ENCODE data around the gene DEPP1. TPM values are rescaled to one million over a fixed set of nuclear protein-coding genes. Genes with fewer than 3 reads are reported as not detected.

The DEPP1 gene
- total and polyA plus RNA-seq, 4 donors: 10.7 to 79.3 (median 33.5) TPM

DNA sequence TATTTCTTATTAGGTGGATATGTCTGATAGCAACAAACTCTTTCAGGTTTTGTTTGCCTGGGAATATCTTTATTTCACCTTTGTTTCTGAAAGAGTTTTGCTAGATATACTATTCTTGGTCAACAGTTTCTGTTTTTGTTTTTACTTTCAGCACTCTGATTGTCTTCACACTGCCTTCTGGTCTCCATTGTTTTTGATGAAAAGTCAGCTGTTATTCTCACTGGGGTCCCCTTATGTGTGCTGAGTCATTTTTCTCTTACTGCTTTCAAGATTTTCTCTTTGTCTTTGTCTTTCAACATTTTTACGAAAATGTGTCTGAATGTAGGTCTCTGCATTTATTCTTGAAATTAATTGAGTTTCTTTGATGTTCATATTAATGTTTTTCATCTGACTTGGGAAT is 34.3 kb downstream of the DEPP1 start:
- WGBS: 53% methylated on average over 1 of the region's 1 CpG

DNA sequence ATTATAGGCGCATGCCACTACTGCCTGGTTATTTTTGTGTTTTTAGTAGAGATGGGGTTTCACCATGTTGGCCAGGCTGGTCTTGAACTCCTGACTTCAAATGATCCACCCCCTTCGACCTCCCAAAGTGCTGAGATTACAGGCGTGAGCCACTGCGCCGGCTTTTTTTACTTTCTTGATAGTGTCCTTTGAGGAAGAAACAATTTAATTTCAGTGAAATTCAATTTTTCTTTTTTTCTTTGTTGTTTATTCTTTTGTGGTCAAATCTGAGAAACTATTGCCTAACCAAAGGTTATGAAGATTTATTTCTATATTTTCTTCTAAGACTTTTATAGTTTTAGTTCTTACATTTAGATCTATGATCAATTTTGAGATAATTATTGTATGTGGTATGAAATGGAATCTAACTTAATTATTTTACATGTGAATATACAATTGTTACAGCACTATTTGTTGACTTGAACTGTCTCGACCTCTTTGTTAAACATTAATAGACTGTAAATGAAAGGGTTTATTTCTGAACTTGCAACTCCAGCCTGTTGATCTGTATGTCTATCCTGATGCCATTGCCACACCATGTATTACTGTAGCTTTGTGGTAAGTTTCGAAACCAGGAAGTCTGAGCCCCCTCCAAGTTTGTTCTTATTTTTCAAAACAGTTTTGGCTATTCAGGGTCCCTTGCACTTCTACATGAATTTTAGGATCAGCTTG is 38.8 kb downstream of the DEPP1 start:
- Histone ChIP-seq H3K9me3 (ENCODE audit: control insufficient read depth in 4 of 4, low read length in 3 of 4) (peaks cover 0 to 4% (median 0%) of the 10 kb centered on the region in 4 donors), H3K27ac (ENCODE audit: low read depth in 1 of 2, low read length in 2 of 2) (peak overlapping the region; percentile 75 to 84), H3K27me3 (ENCODE audit: control insufficient read depth in 4 of 4, insufficient read depth in 4 of 4, low read length in 3 of 4) (no peaks in the 10 kb centered on the region), H3K4me3 (ENCODE audit: low read depth in 1 of 3, low read length in 3 of 3) (no peak overlapping the region), H3K9ac (ENCODE audit: low read depth in 1 of 2, low read length in 2 of 2) (no peak overlapping the region), H3K36me3 (ENCODE audit: control insufficient read depth in 4 of 4, insufficient read depth in 3 of 4, low read depth in 1 of 4, low read length in 3 of 4) (no peaks in the 10 kb centered on the region), H3K4me1 (ENCODE audit: control insufficient read depth in 4 of 4, insufficient read depth in 4 of 4, low read length in 3 of 4) (peaks cover 1 to 6% (median 3%) of the 10 kb centered on the region in 4 donors)
- WGBS: 70% methylated on average over 7 of the region's 7 CpGs
- DNase-seq (ENCODE audit: low spot score): peak; percentile 16
- TF ChIP-seq GABPA (IDR thresholded peaks at IDR 0.05 in 1 of 2, conservative IDR thresholded peaks at IDR 0.05 in 1 of 2) (no peak), TAF1 (conservative IDR thresholded peaks at IDR 0.05) (no peak), SP1 (IDR thresholded peaks at IDR 0.05) (peak; percentile 71), REST (IDR thresholded peaks at IDR 0.05) (peak; percentile 30), ZBTB33 (IDR thresholded peaks at IDR 0.05) (no peak), RAD21 (IDR thresholded peaks at IDR 0.05) (peak in 1 of 2 donors; percentile 24), HNF4A (conservative IDR thresholded peaks at IDR 0.05) (peak; percentile 62 to 72), NR2F2 (IDR thresholded peaks at IDR 0.05) (peak; percentile 39), MAX (IDR thresholded peaks at IDR 0.05) (no peak), FOXA2 (IDR thresholded peaks at IDR 0.05) (peak; percentile 79)
- TF ChIP-seq, protein P1, sequence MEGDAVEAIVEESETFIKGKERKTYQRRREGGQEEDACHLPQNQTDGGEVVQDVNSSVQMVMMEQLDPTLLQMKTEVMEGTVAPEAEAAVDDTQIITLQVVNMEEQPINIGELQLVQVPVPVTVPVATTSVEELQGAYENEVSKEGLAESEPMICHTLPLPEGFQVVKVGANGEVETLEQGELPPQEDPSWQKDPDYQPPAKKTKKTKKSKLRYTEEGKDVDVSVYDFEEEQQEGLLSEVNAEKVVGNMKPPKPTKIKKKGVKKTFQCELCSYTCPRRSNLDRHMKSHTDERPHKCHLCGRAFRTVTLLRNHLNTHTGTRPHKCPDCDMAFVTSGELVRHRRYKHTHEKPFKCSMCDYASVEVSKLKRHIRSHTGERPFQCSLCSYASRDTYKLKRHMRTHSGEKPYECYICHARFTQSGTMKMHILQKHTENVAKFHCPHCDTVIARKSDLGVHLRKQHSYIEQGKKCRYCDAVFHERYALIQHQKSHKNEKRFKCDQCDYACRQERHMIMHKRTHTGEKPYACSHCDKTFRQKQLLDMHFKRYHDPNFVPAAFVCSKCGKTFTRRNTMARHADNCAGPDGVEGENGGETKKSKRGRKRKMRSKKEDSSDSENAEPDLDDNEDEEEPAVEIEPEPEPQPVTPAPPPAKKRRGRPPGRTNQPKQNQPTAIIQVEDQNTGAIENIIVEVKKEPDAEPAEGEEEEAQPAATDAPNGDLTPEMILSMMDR (IDR thresholded peaks at IDR 0.05; ENCODE audit: low read depth, low read length, missing input control): no peak

More for the DNA sequence above, 34.3 kb downstream of the DEPP1 start:
- peaks cover 0 to 4% (median 0%) of the 10 kb centered on the region in 4 donors for H3K9me3 ChIP-seq (ENCODE audit: control insufficient read depth in 4 of 4, low read length in 3 of 4)
- no peak overlapping the region for H3K4me3 ChIP-seq (ENCODE audit: low read depth in 1 of 3, low read length in 3 of 3)
- H3K27ac ChIP-seq (ENCODE audit: low read depth in 1 of 2, low read length in 2 of 2): no peak overlapping the region
- peaks cover 0 to 4% (median 3%) of the 10 kb centered on the region in 4 donors for H3K4me1 ChIP-seq (ENCODE audit: control insufficient read depth in 4 of 4, insufficient read depth in 4 of 4, low read length in 3 of 4)
- no peak for DNase-seq (ENCODE audit: low spot score)
- no peaks in the 10 kb centered on the region for H3K36me3 ChIP-seq (ENCODE audit: control insufficient read depth in 4 of 4, insufficient read depth in 3 of 4, low read depth in 1 of 4, low read length in 3 of 4)
- TF ChIP-seq SP1 (IDR thresholded peaks at IDR 0.05) (no peak), FOXA1 (IDR thresholded peaks at IDR 0.05) (no peak), RXRA (IDR thresholded peaks at IDR 0.05) (no peak), MAX (IDR thresholded peaks at IDR 0.05) (no peak), FOXA2 (IDR thresholded peaks at IDR 0.05) (no peak), NR2F2 (IDR thresholded peaks at IDR 0.05) (no peak), RAD21 (IDR thresholded peaks at IDR 0.05) (no peak), TAF1 (conservative IDR thresholded peaks at IDR 0.05) (no peak), YY1 (IDR thresholded peaks at IDR 0.05) (no peak), REST (IDR thresholded peaks at IDR 0.05) (no peak), GABPA (IDR thresholded peaks at IDR 0.05 in 1 of 2, conservative IDR thresholded peaks at IDR 0.05 in 1 of 2) (no peak)
- no peak overlapping the region for H3K9ac ChIP-seq (ENCODE audit: low read depth in 1 of 2, low read length in 2 of 2)
- H3K27me3 ChIP-seq (ENCODE audit: control insufficient read depth in 4 of 4, insufficient read depth in 4 of 4, low read length in 3 of 4): no peaks in the 10 kb centered on the region
